ENCODE measurements around the gene NDEL1.

GRCh38 chr17:8485491-8485890, 49.8 kb downstream of the NDEL1 start:
- no peak for TF ChIP-seq CTCF (IDR thresholded peaks at IDR 0.05)
- TF ChIP-seq POLR2AphosphoS5 (IDR thresholded peaks at IDR 0.05) = no peak
- no peak for TF ChIP-seq POLR2A (IDR thresholded peaks at IDR 0.05)
- TF ChIP-seq EP300 (IDR thresholded peaks at IDR 0.05) = no peak

Measured in suprapubic skin (tissue), 4 donors.